Astrocyte (in vitro differentiated cells and primary cell): ENCODE results near the gene C1orf94. TPM values are rescaled to one million over a fixed set of nuclear protein-coding genes. Genes with fewer than 3 reads are reported as not detected.

ENCODE experiments used
- DNase-seq: peaks from one replicate; pipeline ENCODE4 v3.0.0-alpha.2; 2010; ENCODE audit warnings: low read depth
- FAIRE-seq: peaks from 2 replicates; lab custom pipeline; 2011; peaks lifted over from hg19 to GRCh38; lab: Jason Lieb, UNC
- H2AFZ ChIP-seq: 2 replicates; pipeline ENCODE4 v1.6.0; 2012; ENCODE audit warnings: low read depth, low read length, inconsistent platforms
- H3K27ac ChIP-seq: 2 replicates; pipeline ENCODE4 v1.5.1; 2011; ENCODE audit warnings: low read depth, low read length, inconsistent platforms
- H3K27me3 ChIP-seq: 2 replicates; pipeline ENCODE4 v1.6.0; 2011; ENCODE audit warnings: low read length, inconsistent platforms; ENCODE audit not compliant: insufficient read depth
- H3K36me3 ChIP-seq: 2 replicates; pipeline ENCODE4 v1.5.1; 2011; ENCODE audit warnings: low read length, inconsistent platforms; ENCODE audit not compliant: insufficient read depth
- H3K4me1 ChIP-seq: 2 replicates; pipeline ENCODE4 v1.5.1; 2011; ENCODE audit warnings: low read length, inconsistent platforms; ENCODE audit not compliant: insufficient read depth
- H3K4me2 ChIP-seq: 2 replicates; pipeline ENCODE4 v1.6.0; 2012; ENCODE audit warnings: low read length, inconsistent platforms
- H3K4me3 ChIP-seq: 2 replicates; pipeline ENCODE4 v1.5.1; 2011; ENCODE audit warnings: low read depth, mild to moderate bottlenecking, low read length, inconsistent platforms; ENCODE audit not compliant: insufficient read depth
- H3K79me2 ChIP-seq: 2 replicates; pipeline ENCODE4 v1.6.0; 2012; ENCODE audit warnings: mild to moderate bottlenecking, low read length, inconsistent platforms; ENCODE audit not compliant: insufficient read depth
- H3K9ac ChIP-seq: 2 replicates; pipeline ENCODE4 v1.6.0; 2012; ENCODE audit warnings: mild to moderate bottlenecking, low read length, inconsistent platforms
- H3K9me3 ChIP-seq: 2 replicates; pipeline ENCODE4 v1.5.1; 2012; ENCODE audit warnings: low read depth, mild to moderate bottlenecking, low read length, inconsistent platforms; ENCODE audit not compliant: insufficient read depth
- H4K20me1 ChIP-seq: 2 replicates; pipeline ENCODE4 v1.6.0; 2012; ENCODE audit warnings: low read length, inconsistent platforms; ENCODE audit not compliant: insufficient read depth
- H3K27ac Mint-ChIP-seq: one replicate; pipeline ENCODE4 v1.8.0; 2021; ENCODE audit warnings: mild to moderate bottlenecking, mixed read lengths; ENCODE audit not compliant: unreplicated experiment
- H3K27me3 Mint-ChIP-seq: one replicate; pipeline ENCODE4 v1.8.0; 2021; ENCODE audit warnings: low read depth, mixed read lengths; ENCODE audit not compliant: unreplicated experiment
- H3K36me3 Mint-ChIP-seq: one replicate; pipeline ENCODE4 v1.8.0; 2021; ENCODE audit warnings: low read depth, mixed read lengths; ENCODE audit not compliant: unreplicated experiment
- H3K4me1 Mint-ChIP-seq: one replicate; pipeline ENCODE4 v1.8.0; 2021; ENCODE audit warnings: low read depth, mixed read lengths; ENCODE audit not compliant: unreplicated experiment
- H3K4me3 Mint-ChIP-seq: one replicate; pipeline ENCODE4 v1.8.0; 2021; ENCODE audit warnings: mild to moderate bottlenecking, moderate library complexity, mixed read lengths; ENCODE audit not compliant: unreplicated experiment
- H3K9me3 Mint-ChIP-seq: one replicate; pipeline ENCODE4 v1.8.0; 2021; ENCODE audit warnings: mild to moderate bottlenecking, mixed read lengths; ENCODE audit not compliant: unreplicated experiment
- CTCF ChIP-seq: IDR thresholded peaks from 2 replicates; pipeline ENCODE4 v1.5.1; 2011; ENCODE audit warnings: low read depth, mild to moderate bottlenecking, inconsistent platforms, low read length, moderate library complexity; ENCODE audit not compliant: insufficient read depth
- EZH2 ChIP-seq: IDR thresholded peaks from 2 replicates; pipeline ENCODE4 v1.6.1; 2012; ENCODE audit warnings: mild to moderate bottlenecking, low read length, inconsistent platforms; ENCODE audit not compliant: insufficient read depth
- total RNA-seq: library from RNA; stranded (reverse); gene quantifications from 2 replicates; pipeline ENCODE4 v1.2.1, GENCODE V29; 2021

The C1orf94 gene
- total RNA-seq, 1 donor from 2014 or later = 0.70 TPM

GRCh38 chr1:34262921-34263320, 86.2 kb downstream of the C1orf94 start:
- FAIRE-seq = no peak
- Mint-ChIP-seq H3K36me3 (no peaks in the 10 kb centered on the region), H3K4me1 (peaks cover 1% of the 10 kb centered on the region)

GRCh38 chr1:34263406-34263805, 86.7 kb downstream of the C1orf94 start:
- FAIRE-seq = no peak
- no peaks in the 10 kb centered on the region for H3K9me3 Mint-ChIP-seq
- Histone ChIP-seq H4K20me1 (no peaks in the 10 kb centered on the region), H3K4me3 (no peak overlapping the region), H3K9ac (no peak overlapping the region), H2AFZ (no peak overlapping the region), H3K36me3 (no peaks in the 10 kb centered on the region), H3K79me2 (no peaks in the 10 kb centered on the region), H3K4me1 (peaks cover 15% of the 10 kb centered on the region), H3K27me3 (no peaks in the 10 kb centered on the region), H3K4me2 (no peak overlapping the region), H3K9me3 (no peaks in the 10 kb centered on the region), H3K27ac (no peak overlapping the region)
- TF ChIP-seq CTCF = no peak
- no peak for TF ChIP-seq EZH2
- no peaks in the 10 kb centered on the region for H3K36me3 Mint-ChIP-seq
- H3K4me1 Mint-ChIP-seq = peaks cover 4% of the 10 kb centered on the region
- no peak overlapping the region for H3K4me3 Mint-ChIP-seq
- peak; percentile 4 for DNase-seq
- H3K27me3 Mint-ChIP-seq = peaks cover 15% of the 10 kb centered on the region
- no peak overlapping the region for H3K27ac Mint-ChIP-seq

More at GRCh38 chr1:34262921-34263320, 86.2 kb downstream of the C1orf94 start:
- peaks cover 19% of the 10 kb centered on the region for H3K27me3 Mint-ChIP-seq
- no peak overlapping the region for H2AFZ ChIP-seq
- no peak overlapping the region for H3K4me3 Mint-ChIP-seq
- H3K27ac Mint-ChIP-seq = no peak overlapping the region
- no peaks in the 10 kb centered on the region for H4K20me1 ChIP-seq
- no peak overlapping the region for H3K9ac ChIP-seq
- DNase-seq = no peak
- no peaks in the 10 kb centered on the region for H3K36me3 ChIP-seq
- no peaks in the 10 kb centered on the region for H3K9me3 ChIP-seq
- TF ChIP-seq EZH2 (no peak), CTCF (no peak)
- no peaks in the 10 kb centered on the region for H3K9me3 Mint-ChIP-seq
- no peak overlapping the region for H3K27ac ChIP-seq
- no peak overlapping the region for H3K4me3 ChIP-seq
- peaks cover 12% of the 10 kb centered on the region for H3K4me1 ChIP-seq
- no peaks in the 10 kb centered on the region for H3K27me3 ChIP-seq
- H3K4me2 ChIP-seq = no peak overlapping the region
- H3K79me2 ChIP-seq = no peaks in the 10 kb centered on the region

GRCh38 chr1:34265396-34265795, 88.7 kb downstream of the C1orf94 start:
- no peak overlapping the region for H3K27ac ChIP-seq
- no peaks in the 10 kb centered on the region for H3K27me3 ChIP-seq
- Mint-ChIP-seq H3K4me3 (no peak overlapping the region), H3K4me1 (peaks cover 7% of the 10 kb centered on the region), H3K9me3 (no peaks in the 10 kb centered on the region), H3K27me3 (peaks cover 10% of the 10 kb centered on the region), H3K36me3 (no peaks in the 10 kb centered on the region), H3K27ac (no peak overlapping the region)
- DNase-seq = no peak
- H3K4me3 ChIP-seq = no peak overlapping the region
- FAIRE-seq = no peak
- H3K4me2 ChIP-seq = no peak overlapping the region
- H4K20me1 ChIP-seq = no peaks in the 10 kb centered on the region
- H3K9ac ChIP-seq = no peak overlapping the region
- H3K79me2 ChIP-seq = no peaks in the 10 kb centered on the region
- H3K36me3 ChIP-seq = no peaks in the 10 kb centered on the region
- no peak overlapping the region for H2AFZ ChIP-seq
- H3K4me1 ChIP-seq = peaks cover 23% of the 10 kb centered on the region
- TF ChIP-seq CTCF = no peak
- no peak for TF ChIP-seq EZH2
- H3K9me3 ChIP-seq = no peaks in the 10 kb centered on the region
